NCI-H82 treated with DMSO at 0.1 percent for 48 hours (cell line): ENCODE measurements around the gene MROH7.
A peak's percentile ranks its signal among the peaks of the same experiment; 100 is the strongest.

Experiments used
- DNase-seq: peaks from one replicate; lab custom pipeline; 2025; ENCODE audit not compliant: unreplicated experiment; lab: John Stamatoyannopoulos, UW

MROH7 gene

DNA sequence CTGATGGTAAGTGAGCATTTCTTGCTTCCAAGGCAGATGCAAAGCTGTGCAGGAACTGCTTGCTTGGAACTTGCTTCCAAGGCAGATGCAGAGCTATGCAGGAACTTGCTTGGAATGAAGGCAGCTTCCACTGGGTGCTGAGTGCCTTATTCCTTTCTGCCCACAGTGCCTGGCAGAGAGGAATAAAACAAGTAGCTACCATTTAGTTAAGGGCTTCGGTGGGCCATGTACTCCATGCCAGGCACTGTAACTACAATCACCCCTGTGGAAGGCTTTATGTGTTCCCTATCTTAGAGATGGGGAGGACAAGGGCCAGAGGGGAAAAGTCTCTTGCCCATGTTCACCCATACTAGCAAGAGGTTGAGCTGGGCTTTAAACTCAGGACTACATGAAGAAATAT, 8.3 kb downstream of the MROH7 start:
- no peak for DNase-seq

DNA sequence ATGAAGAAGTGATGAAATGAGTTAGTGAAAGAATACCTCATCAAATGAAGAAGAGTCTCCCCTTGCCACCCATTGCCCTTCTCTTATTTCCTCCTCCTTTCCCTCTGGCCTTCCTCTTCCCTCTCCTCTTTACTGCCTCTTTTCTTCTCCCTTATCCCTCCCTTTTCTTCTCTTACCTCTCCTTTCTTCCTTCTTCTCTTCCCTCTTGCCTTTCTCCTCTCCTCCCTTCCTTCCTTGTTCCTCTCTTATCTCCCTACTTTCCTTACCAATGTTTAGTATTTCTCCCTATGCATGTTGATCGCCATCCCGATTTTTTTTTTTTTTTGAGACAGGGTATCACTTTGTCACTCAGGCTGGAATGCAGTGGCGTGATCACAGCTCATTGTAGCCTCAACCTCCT, 8.8 kb downstream of the MROH7 start:
- DNase-seq: no peak

DNA sequence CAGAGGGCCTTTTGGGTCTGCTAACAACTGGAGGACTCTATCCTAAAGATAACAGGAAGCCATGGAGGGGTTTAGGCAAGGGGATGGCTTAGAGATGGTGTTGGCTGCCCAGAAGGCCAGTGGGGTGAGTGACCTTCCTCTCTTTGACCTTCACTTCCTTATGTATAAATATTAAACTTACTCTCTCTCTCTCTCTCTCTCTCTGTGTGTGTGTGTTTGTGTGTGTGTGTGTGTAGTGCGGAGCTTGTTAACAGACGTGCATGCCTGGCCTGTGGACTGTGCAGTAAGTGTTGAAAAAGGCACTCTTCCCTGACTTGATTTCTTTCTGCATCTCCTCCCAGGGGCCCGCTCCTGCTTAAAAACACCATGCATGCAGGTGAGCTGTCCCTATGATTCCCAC, 10.0 kb downstream of the MROH7 start:
- DNase-seq: no peak

DNA sequence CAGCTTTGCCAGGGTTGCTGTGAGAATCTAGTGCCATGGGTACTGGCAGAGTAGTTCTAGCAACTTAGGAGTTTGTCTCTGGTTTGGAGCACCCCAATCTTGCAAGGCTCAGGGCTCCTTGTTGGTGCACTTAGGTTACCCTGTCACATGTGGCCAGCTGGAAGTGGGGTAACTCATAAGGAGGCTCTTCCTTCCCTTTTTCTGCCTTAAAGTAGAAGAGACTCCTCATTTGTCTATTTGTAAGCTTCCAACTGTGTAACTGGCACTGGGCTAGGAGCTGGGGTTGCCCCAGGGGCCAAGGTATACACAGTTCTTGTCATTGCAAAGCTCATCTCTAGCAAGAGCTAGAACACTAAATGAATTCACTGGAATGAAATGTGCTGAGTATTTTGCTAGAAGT, 10.6 kb downstream of the MROH7 start:
- no peak for DNase-seq

DNA sequence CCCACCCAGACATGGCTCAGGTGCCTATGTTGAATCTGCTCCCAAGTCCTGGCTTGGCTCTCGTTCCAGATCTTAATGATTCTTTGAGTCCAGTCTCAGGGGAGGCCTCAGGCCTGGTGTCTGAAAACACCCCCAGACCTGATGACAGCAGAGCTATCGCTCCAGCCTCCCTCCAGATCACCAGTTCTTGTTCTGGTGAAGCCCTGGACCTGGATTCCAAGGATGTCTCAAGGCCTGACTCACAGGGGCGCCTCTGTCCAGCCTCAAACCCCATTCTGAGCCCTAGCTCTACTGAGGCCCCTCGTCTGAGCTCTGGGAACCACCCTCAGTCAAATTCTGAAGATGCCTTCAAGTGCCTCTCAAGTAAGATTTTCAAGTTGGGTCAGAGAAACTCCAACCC, 11.4 kb downstream of the MROH7 start:
- no peak for DNase-seq

DNA sequence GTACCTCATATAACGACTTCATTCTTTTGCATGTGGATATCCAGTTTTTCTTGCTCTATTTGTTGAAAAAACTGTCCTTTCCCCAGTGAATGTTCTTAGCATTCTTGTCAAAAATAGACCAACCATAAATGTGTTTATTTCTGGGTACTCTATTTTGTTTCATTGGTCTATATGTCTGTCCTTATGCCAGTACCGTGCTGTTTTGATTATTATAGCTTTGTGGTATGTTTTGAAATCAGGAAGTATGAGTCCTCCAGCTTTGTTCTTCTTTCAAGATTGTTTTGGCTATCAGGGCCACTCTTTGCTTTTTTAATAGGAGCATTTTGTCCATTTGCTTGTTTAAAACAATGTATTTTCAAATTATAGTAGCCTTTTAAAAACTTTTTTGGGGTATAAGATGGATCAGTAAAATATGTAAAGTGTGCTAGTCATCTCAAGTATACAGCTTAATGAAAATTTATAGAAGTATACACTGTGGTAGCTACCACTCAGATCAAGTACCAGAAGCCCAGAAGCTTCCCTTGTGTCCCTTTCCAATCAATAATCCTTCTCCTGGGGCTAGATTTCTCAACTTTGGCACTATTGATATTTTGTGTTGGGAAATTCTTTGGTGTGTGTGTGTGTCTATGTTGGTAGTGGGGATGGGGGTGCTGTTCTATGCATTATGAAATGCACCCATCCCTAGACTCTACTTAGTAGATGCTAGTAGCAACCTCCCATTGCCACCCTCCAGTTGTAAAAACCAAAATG, 16.8 kb downstream of the MROH7 start:
- no peak for DNase-seq

DNA sequence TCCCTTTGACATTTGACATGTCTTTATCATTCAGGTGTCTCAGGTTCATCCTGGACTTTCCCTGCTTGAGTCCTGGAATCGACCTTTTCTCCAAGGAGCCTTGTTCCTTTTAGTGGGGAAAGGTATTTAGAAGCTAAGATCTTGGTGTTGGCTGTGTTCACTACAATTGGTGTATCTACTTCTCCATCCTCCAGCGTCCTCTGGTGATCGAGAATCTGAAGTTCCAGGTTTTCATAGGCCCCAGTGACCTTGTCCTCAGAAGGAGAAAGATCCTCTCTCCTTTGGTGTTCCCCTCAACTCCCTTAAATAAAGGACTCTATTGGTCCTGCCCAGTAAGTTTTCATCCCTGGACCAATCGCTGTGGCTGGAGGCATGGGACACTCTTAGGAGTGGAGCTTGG, 22.1 kb downstream of the MROH7 start:
- no peak for DNase-seq

DNA sequence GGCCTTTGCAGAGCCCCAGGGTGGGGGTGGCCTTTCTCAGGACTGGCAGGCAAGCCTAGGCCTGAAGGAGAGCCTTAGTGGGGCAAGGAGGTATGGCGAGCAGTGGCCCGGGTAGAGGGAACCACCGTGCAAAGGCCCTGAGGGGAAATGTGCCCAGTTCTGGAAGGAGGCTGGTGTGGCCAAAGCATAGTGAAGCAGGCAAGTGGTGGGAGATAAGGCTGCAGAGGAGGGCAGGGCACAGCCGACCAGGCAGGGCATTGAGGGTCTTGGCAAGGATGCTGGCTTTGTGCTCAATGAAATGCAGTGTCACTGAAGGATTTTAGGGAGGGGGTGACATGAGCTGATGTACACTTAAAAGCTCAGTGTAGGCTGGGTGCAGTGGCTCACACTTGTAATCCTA, 22.8 kb downstream of the MROH7 start:
- no peak for DNase-seq

DNA sequence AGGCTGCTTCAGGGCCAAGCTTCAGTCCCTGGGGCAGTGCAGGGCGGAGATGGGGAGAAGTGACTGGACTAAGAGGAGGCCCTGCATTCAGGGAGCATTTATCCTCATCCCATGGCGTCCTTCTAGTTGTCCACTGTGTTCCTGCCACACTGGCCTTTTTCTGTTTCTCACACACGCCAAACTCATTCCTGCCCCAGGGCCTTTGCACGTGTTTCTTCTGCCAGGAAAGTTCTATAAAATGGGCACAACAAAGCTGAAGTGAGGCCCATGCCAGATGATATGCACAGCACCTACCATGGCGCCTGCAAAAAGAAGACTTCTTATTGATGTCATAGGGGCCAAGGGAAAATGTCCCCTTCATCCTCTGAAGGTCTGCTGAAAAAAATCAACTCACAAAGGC, 24.3 kb downstream of the MROH7 start:
- no peak for DNase-seq

DNA sequence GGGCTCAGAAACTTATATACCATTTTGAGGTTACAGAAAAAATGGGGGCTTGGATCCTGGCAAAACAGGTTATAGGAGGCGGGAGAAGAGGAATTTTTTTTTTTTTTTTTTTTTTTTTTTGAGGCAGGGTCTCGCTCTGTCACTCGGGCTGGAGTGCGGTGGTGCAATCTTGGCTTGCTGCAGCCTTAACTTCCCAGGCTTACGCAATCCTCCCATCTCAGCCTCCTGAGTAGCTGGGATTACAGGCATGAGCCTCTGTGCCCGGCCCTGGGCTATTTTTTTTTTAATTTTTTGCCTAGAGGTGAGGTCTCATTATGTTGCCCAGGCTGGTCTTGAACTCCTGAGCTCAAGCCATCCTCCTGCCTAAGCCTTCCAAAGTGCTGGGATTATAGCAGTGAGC, 24.7 kb downstream of the MROH7 start:
- DNase-seq: no peak

DNA sequence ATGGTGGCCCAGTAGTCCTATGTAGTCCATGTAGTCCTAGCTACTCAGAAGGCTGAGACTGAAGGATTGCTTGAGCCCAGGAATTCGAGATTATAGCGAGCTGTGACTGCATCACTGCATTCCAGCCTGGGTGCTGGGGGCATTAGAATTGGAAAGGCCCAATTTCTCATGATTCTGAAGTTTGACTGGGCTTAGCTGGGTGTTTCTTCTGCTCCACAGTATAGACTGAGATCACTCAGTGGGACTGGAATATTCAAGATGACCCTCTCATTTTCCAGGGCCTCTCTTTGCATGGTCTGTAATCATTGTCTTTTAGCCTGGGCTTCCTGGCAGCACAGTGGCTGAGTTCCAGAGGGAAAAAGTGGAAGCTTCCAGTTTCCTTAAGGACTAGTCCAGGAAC, 26.2 kb downstream of the MROH7 start:
- DNase-seq: no peak

DNA sequence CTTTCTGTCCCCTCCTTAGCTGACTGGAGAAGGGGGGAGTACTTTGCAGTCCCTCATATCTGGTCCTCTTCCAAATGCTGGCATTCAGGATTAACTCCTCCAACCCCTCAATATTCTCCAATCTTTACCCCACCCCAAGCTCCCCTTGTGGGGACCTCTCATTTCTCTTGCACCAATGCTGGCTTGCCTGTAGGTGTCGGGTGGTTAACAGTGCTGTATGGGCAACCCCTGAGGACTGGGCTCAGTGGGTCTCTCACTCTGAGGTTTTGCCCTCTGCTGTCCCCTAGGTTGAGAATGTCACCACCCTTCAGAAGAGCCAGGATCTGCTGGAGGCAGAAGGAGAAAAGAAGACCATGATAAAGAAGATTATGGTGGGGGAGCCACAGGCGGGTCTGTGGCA, 27.0 kb downstream of the MROH7 start:
- no peak for DNase-seq

DNA sequence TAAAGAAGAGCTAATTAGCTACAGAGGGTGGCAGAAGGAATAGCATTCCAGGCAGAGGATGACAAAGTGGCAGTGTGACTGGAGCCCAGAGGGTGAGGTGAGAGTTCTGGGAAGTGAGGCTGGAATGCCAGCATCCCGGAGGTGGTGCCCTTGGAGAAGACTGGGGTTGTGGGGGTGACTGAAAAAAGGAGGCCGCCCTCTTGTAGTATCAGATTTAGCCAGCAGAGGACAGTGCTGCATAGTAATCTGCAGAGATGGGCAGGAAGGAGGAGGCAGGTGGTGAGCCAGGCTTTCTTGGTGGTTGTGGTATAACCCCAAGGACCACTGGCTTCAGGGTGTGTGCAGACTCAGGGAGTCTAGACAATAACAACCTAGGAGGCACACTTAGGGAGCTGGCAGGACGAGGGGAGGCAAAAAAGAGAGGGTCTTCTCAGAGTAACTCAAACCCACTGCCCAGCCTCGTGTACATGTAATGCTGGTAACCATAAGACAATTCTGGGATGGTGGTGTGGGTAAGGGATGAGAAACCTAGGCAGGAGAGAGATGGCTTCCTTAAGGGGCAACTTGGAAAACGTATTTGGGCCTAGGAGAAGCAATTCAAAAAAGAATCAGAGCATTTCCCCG, 30.5 kb downstream of the MROH7 start:
- DNase-seq: peak; percentile 74

DNA sequence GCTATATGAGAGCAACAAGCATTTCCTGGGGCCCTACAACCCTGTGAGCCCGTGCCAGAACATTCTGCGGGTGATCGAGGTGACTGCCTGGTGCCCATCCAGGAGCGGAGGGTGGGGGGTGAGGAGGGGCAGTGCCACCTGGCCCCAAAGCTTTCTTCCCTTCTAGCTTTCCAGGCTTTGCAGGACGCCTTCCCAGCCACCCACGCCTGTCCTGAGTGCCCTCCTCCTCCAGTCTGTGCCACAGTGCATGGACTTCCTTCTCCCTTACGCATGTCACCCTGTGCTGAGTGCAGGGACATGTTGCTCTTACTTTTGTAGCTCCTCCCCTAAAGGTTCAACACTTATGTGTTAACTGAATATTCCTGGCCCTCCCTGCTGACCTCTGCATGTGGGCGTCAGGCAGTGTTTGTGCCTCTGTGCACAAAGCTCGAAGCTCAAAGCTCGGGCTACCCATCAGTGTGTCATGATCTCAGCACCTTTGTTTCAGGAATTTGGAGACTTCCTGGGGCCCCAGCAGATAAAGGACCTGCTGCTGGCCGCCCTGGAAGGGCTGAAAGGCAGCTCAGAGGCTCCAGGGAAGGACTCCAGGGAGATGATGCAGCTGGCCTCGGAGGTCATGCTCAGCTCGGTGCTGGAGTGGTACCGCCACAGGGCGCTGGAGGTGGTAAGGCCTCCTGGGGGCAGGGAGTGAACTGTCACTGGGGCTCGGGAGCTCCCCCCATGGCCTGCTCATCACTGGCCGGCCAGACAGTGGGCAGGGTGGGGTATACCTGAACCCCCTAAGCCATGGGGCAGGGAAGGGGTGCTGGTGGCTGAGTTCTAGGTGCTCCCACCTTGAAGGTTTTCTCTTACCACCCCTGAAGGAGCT, 37.4 kb downstream of the MROH7 start:
- DNase-seq: no peak

DNA sequence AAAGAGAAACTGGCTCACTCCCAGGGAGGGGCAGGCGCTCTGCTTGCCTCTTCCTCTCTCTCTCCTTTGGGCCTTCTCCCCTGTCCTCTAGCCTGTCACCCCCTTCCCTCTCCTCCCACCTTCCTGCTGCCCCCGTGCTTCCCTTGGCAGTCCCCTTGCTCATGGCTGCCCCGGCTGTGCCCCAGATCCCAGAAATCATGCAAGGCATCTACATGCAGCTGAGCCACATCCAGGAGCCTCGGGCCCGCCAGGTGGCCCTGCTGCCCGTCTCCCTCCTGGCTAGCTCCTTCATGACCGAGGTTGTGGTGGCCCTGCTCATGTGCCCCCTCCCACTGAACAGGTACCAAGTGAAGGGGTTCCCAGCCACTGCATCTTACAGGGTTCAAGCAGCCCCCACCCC, 38.1 kb downstream of the MROH7 start:
- DNase-seq: no peak

DNA sequence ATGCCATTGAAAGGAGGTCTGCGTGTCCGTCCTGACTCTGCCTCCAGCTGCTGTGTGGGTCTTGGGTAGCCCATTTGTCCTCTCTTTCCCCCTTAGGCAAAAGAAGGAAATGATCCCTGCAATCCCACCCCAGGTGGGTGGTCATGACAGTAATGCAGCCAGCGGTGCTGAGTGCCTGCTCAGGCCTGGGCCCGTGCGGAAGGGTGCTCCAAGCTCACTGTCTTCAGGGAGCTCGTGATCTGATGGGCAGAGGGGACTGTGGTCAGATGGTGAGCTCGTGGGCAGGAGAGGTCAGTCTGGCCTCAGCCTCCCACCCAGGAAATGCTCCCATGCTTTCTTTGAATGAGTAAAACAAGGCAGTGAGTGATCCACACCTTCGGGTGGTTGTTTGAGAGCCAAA, 38.8 kb downstream of the MROH7 start:
- no peak for DNase-seq

DNA sequence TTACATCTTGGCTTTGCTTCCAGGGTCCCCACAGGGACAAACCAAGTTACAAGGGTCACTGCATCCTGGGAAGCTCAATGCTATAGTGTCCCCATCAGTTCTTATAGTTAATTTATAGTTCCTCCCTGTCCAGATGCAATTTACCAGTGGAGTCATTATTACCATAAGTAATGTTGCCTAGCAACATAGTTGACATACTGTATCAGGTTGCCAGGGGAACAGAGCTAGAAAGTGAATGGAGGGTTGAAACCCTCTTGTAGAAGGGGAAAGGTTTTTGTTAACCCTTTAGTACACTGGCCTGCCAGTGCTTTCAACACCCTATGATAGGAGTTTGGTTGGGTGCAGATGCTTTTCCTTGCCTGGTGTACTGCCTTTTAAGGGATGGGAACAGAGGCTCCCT, 39.8 kb downstream of the MROH7 start:
- DNase-seq: no peak

DNA sequence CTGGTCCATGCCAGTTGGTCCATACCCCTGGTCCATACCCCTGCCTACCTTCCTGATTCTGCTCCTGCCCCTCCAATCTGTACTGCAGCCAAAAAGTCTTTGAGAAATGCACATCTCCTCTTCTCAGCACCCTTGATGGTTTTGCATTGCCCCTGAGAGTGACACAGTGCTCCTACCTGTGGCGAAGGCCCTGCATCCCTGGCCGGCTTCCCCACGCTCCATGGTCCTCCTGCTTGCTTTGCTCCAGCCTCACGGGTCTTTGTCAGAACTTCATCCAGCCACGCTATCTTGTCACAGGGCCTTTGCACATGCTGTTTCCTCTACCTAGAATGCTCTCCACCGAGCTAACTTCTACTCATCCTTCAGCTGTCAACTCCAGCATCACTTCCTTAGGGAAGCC, 41.9 kb downstream of the MROH7 start:
- no peak for DNase-seq

DNA sequence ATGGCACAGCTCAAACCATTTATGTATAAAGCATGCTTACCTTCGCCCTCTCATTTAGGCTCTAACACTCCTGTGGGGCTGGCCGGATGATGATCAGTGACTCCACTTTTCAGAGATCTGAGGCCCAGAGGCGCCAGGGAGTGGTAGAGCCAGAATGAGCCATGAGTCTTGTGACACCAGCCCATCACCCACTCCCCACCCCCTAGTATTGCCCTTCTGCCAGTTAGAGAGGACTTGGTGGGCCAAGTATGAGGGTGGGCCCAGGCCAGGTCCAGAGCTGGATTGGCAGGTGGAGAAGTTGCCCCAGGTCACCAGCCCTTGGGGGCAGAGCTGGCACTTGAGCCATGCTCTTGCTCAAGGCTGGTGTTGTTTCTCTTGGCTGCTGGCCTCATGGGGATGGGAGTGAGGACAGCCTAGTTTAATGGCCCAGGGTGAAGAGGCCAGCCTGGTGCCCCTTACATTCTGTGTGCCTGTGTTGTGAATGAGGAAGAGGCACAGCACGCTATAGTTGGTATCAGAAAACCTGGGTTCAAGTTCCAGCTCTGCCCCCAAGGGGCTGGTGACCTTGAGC, 43.8 kb downstream of the MROH7 start:
- no peak for DNase-seq

DNA sequence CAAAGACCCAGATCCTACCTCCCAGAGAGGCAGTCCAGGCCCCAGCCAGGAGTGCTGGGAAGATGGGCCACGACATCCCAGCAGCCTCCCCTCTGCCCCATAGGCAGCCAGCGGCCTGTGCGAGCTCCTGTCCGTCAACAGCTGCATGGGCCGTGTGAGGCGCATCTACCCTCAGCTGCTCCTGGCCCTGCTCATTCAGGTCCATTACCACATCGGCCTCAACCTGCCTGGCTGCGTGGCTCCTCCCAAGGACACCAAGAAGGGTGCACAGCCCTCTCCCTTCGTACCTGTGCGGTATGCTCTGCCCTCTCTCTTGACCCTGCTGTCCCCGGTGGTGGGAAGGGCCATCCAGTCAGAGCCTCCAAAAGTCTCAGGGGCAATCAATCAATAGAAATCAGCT, 44.6 kb downstream of the MROH7 start:
- no peak for DNase-seq

DNA sequence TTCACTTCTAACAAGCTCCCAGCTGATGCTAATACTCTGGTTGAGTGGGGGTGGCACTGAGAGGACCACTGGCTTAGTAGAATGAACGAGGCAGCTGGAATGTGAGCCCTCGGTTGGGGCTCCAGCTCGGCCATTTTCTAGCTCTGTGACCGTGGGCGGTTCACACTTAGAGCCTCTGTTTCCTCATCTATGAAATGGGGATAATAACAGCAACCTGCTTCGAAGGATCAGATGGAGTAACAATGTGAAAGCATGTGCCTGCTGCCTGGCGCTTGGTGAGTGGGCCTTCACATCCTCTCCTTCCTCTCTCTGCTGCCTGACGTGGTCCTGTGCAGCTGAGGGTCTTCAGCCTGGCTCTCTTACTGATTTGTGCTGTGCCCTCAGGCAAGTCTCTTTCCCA, 53.2 kb downstream of the MROH7 start:
- no peak for DNase-seq

DNA sequence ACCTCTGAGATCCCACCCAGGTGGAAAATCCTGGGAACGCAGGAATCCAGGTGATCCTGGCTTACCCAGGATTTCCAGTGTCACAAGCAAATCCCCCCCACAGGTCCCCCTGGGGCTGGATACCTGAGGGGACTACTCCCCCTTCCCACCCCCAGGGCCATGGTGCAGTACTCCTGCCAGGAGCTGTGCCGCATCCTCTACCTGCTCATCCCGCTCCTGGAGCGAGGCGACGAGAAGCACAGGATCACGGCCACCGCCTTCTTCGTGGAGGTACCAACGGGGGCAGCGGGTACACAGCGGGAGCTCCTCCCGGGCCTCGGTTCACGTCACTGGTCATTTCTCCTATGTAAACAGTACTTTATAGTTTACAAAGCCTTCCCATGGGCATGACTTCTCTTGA, 53.6 kb downstream of the MROH7 start:
- no peak for DNase-seq
